GM23338 (cell line): Measurements from ENCODE around the gene SERPINB13.

Experiments
- CREB1 ChIP-seq: fragments of 250-450 bp; sonication (Bioruptor Pico); IDR thresholded peaks from 2 replicates; pipeline ENCODE4 v1.5.0; 2020; ENCODE audit warnings: low read depth, mild to moderate bottlenecking, moderate library complexity
- CTCF ChIP-seq, 2 experiments: fragments of 200-600 bp in 1 of 2; sonication (generic) in 1 of 2; conservative IDR thresholded peaks; 2 replicates each; pipeline versions ENCODE4 v1.5.1 to v1.6.1; 2016 to 2017; ENCODE audit warnings: antibody characterized with exemption in 2 of 2, low read depth in 2 of 2, mild to moderate bottlenecking in 2 of 2, moderate library complexity in 1 of 2
- EZH2 ChIP-seq: fragments of 200-600 bp; sonication (generic); IDR thresholded peaks from one replicate; pipeline ENCODE4 v1.8.0; 2017; ENCODE audit warnings: antibody characterized with exemption, mild to moderate bottlenecking, low read depth; ENCODE audit not compliant: unreplicated experiment
- EZH2phosphoT487 ChIP-seq: fragments of 200-600 bp; sonication (generic); IDR thresholded peaks from one replicate; pipeline ENCODE4 v1.8.1; 2018; ENCODE audit warnings: antibody characterized with exemption; ENCODE audit not compliant: unreplicated experiment
- POLR2AphosphoS5 ChIP-seq: IDR thresholded peaks from 2 replicates; pipeline ENCODE4 v1.6.1; 2016; ENCODE audit warnings: antibody characterized with exemption, low read depth
- TF ChIP-seq, protein P1 (sequence below): IDR thresholded peaks from 2 replicates; pipeline ENCODE4 v1.6.1; 2016; ENCODE audit warnings: antibody characterized with exemption
- TF ChIP-seq, protein P2 (sequence below): IDR thresholded peaks from one replicate; pipeline ENCODE4 v1.6.1; 2018; ENCODE audit warnings: antibody characterized with exemption; ENCODE audit not compliant: unreplicated experiment

- no peak for TF ChIP-seq POLR2AphosphoS5
- no peak for TF ChIP-seq CTCF (conservative IDR thresholded peaks at IDR 0.05; ENCODE audit: low read depth in 2 of 2)
- no peak for TF ChIP-seq CREB1 (CRISPR knock-in tag)
- TF ChIP-seq, protein P1, sequence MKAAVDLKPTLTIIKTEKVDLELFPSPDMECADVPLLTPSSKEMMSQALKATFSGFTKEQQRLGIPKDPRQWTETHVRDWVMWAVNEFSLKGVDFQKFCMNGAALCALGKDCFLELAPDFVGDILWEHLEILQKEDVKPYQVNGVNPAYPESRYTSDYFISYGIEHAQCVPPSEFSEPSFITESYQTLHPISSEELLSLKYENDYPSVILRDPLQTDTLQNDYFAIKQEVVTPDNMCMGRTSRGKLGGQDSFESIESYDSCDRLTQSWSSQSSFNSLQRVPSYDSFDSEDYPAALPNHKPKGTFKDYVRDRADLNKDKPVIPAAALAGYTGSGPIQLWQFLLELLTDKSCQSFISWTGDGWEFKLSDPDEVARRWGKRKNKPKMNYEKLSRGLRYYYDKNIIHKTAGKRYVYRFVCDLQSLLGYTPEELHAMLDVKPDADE: no peak
- TF ChIP-seq EZH2phosphoT487: no peak
- TF ChIP-seq, protein P2, sequence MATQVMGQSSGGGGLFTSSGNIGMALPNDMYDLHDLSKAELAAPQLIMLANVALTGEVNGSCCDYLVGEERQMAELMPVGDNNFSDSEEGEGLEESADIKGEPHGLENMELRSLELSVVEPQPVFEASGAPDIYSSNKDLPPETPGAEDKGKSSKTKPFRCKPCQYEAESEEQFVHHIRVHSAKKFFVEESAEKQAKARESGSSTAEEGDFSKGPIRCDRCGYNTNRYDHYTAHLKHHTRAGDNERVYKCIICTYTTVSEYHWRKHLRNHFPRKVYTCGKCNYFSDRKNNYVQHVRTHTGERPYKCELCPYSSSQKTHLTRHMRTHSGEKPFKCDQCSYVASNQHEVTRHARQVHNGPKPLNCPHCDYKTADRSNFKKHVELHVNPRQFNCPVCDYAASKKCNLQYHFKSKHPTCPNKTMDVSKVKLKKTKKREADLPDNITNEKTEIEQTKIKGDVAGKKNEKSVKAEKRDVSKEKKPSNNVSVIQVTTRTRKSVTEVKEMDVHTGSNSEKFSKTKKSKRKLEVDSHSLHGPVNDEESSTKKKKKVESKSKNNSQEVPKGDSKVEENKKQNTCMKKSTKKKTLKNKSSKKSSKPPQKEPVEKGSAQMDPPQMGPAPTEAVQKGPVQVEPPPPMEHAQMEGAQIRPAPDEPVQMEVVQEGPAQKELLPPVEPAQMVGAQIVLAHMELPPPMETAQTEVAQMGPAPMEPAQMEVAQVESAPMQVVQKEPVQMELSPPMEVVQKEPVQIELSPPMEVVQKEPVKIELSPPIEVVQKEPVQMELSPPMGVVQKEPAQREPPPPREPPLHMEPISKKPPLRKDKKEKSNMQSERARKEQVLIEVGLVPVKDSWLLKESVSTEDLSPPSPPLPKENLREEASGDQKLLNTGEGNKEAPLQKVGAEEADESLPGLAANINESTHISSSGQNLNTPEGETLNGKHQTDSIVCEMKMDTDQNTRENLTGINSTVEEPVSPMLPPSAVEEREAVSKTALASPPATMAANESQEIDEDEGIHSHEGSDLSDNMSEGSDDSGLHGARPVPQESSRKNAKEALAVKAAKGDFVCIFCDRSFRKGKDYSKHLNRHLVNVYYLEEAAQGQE: no peak
- TF ChIP-seq EZH2: no peak
These were observed 16.2 kb downstream of the SERPINB13 start for GRCh38 chr18:63603355-63603754.
